ENCODE measurements around the gene APOF.
A peak's percentile ranks its signal among the peaks of the same experiment; 100 is the strongest.

Gene APOF

DNA sequence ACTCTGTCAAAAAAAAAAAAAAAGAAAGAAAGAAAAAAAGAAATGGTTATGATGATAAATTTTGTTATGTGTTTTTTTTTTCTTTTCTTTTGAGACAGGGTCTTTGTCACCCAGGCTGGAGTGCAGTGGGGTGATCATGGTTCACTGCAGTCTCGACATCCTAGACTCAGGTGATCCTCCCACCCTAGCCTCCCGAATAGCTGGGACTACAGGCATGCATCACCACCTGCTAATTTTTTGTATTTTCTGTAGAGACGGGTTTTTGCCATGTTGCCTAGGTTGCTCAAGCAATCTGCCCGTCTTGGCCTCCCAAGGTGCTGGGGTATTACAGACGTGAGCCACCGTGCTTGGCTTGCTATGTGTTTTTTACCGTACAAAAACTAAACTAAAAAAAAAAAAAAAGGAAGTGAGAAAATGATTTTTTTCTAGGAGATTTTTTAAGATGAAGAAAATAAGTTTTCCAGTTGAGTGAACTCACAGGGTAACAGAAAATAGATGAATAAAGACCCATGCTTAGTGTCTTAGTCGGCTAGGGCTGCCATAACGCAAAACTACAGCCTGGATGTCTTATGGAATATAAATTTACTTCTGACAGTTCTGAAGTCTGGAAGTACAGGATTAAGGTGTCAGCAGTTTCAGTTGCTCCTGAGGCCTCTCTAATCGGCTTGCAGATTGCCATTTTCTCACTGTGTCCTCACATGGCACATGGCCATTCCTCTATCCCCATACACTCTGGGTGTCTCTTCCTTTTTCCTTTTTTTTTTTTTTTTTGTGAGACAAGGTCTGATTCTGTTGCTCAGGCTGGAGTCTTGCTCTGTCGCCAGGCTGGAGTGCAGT, 13.2 kb upstream of the APOF start:
- Histone ChIP-seq H3K79me2 (ENCODE audit: control insufficient read depth, low read length) (no peaks in the 10 kb centered on the region), H4K20me1 (ENCODE audit: control insufficient read depth, insufficient read depth, low read depth, low read length) (no peaks in the 10 kb centered on the region), H3K4me2 (ENCODE audit: low read length) (peak overlapping the region; percentile 70), H3K4me1 (ENCODE audit: control insufficient read depth, low read length) (peaks cover 72% of the 10 kb centered on the region), H3K27ac (ENCODE audit: low read depth, low read length) (peak overlapping the region; percentile 96), H3K9me2 (replicated peaks; ENCODE audit: control insufficient read depth, low read length) (no peaks in the 10 kb centered on the region), H3K9me3 (ENCODE audit: control insufficient read depth, insufficient read depth, low read length) (peaks cover 13% of the 10 kb centered on the region; the same call in 1 of the 2 replicates), H3K36me3 (ENCODE audit: control insufficient read depth, low read length) (peaks cover 5% of the 10 kb centered on the region; the same call in 1 of the 2 replicates), H3F3A (ENCODE audit: control insufficient read depth, insufficient read depth) (peaks cover 46% of the 10 kb centered on the region), H3K4me3 (ENCODE audit: low read length) (peak overlapping the region; percentile 56), H3K27me3 (ENCODE audit: control insufficient read depth, low read length) (no peaks in the 10 kb centered on the region)
- TF ChIP-seq EZH2phosphoT487 (IDR thresholded peaks at IDR 0.05; ENCODE audit: borderline replicate concordance, low read length), result no peak
- TF ChIP-seq, protein P1, sequence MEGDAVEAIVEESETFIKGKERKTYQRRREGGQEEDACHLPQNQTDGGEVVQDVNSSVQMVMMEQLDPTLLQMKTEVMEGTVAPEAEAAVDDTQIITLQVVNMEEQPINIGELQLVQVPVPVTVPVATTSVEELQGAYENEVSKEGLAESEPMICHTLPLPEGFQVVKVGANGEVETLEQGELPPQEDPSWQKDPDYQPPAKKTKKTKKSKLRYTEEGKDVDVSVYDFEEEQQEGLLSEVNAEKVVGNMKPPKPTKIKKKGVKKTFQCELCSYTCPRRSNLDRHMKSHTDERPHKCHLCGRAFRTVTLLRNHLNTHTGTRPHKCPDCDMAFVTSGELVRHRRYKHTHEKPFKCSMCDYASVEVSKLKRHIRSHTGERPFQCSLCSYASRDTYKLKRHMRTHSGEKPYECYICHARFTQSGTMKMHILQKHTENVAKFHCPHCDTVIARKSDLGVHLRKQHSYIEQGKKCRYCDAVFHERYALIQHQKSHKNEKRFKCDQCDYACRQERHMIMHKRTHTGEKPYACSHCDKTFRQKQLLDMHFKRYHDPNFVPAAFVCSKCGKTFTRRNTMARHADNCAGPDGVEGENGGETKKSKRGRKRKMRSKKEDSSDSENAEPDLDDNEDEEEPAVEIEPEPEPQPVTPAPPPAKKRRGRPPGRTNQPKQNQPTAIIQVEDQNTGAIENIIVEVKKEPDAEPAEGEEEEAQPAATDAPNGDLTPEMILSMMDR (IDR thresholded peaks at IDR 0.05; ENCODE audit: low read depth, low read length, poor library complexity, severe bottlenecking), result no peak

DNA sequence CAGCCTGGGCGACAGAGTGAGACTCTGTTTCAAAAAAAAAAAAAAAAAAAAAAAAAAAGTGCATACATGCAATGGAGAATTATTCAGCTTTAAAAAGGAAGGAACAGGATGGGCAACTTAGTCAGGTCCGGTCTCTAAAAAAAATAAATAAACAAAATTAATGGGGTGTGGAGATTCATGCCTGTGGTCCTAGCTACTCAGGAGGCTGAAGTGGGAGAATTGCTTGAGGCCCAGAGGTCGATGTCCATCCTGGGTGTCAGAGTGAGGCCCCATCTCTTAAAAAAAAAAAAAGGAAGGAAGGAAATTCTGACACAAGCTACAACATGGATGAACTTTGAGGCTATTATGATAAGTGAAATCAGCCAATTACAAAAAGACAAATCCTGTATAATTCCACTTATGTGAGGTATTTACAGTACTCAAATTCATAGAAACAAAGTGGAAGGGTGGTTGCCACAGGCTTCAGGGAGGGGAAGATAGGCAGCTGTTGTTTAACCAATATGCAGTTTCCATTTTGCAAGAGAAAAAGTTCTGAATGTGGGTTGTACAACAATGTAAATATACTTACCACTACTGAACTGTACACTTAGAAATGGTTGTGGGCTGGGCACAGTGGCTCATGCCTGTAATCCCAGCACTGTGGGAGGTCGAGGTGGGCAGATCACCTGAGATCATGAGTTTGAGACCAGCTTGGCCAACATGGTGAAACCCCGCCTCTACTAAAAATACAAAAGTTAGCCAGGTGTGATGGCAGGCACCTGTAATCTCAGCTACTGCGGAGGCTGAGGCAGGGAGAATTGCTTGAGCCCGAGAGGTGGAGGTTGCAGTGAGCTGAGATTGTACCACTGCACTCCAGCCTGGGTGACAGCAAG, 12.3 kb upstream of the APOF start:
- no peaks in the 10 kb centered on the region for H3K79me2 ChIP-seq (ENCODE audit: control insufficient read depth, low read length)
- H3K4me2 ChIP-seq (ENCODE audit: low read length), result peak overlapping the region; percentile 70
- H3F3A ChIP-seq (ENCODE audit: control insufficient read depth, insufficient read depth), result peaks cover 48% of the 10 kb centered on the region
- H3K27ac ChIP-seq (ENCODE audit: low read depth, low read length), result peak overlapping the region; percentile 96
- peaks cover 13% of the 10 kb centered on the region; the same call in 1 of the 2 replicates for H3K9me3 ChIP-seq (ENCODE audit: control insufficient read depth, insufficient read depth, low read length)
- no peaks in the 10 kb centered on the region for H3K27me3 ChIP-seq (ENCODE audit: control insufficient read depth, low read length)
- no peak for TF ChIP-seq EZH2phosphoT487 (IDR thresholded peaks at IDR 0.05; ENCODE audit: borderline replicate concordance, low read length)
- TF ChIP-seq, protein P1 (IDR thresholded peaks at IDR 0.05; ENCODE audit: low read depth, low read length, poor library complexity, severe bottlenecking), result no peak
- H3K36me3 ChIP-seq (ENCODE audit: control insufficient read depth, low read length), result peaks cover 5% of the 10 kb centered on the region; the same call in 1 of the 2 replicates
- peak overlapping the region; percentile 56 for H3K4me3 ChIP-seq (ENCODE audit: low read length)
- no peaks in the 10 kb centered on the region for H3K9me2 ChIP-seq (replicated peaks; ENCODE audit: control insufficient read depth, low read length)
- no peaks in the 10 kb centered on the region for H4K20me1 ChIP-seq (ENCODE audit: control insufficient read depth, insufficient read depth, low read depth, low read length)
- H3K4me1 ChIP-seq (ENCODE audit: control insufficient read depth, low read length), result peaks cover 65% of the 10 kb centered on the region

DNA sequence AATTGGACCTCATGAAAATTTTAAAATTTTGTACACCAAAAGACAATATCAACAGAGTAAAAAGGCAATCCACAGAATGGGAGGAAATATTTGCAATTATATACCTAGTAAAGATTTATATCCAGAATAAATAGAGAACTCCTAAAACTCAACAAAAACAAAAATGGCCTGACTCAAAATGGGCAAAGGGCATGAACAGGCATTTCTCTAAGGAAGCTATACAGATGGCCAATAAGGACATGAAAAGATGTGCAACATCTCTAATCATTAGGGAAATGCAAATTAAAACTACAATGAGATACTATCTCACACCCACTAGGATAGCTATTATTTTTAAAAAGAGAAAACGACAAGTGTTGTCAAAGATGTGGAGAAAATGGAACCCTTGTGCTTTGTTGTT, 10.9 kb upstream of the APOF start:
- H3K36me3 ChIP-seq (ENCODE audit: control insufficient read depth, low read length), result peaks cover 5% of the 10 kb centered on the region; the same call in 1 of the 2 replicates
- peaks cover 50% of the 10 kb centered on the region for H3F3A ChIP-seq (ENCODE audit: control insufficient read depth, insufficient read depth)
- TF ChIP-seq, protein P1 (IDR thresholded peaks at IDR 0.05; ENCODE audit: low read depth, low read length, poor library complexity, severe bottlenecking), result no peak
- TF ChIP-seq EZH2phosphoT487 (IDR thresholded peaks at IDR 0.05; ENCODE audit: borderline replicate concordance, low read length), result no peak

More for the DNA sequence above, 10.9 kb upstream of the APOF start:
- Histone ChIP-seq H3K27me3 (ENCODE audit: control insufficient read depth, low read length) (no peaks in the 10 kb centered on the region), H3K4me3 (ENCODE audit: low read length) (no peak overlapping the region), H3K79me2 (ENCODE audit: control insufficient read depth, low read length) (no peaks in the 10 kb centered on the region), H3K4me1 (ENCODE audit: control insufficient read depth, low read length) (peaks cover 51% of the 10 kb centered on the region), H3K4me2 (ENCODE audit: low read length) (no peak overlapping the region), H3K9me2 (replicated peaks; ENCODE audit: control insufficient read depth, low read length) (no peaks in the 10 kb centered on the region), H4K20me1 (ENCODE audit: control insufficient read depth, insufficient read depth, low read depth, low read length) (no peaks in the 10 kb centered on the region), H3K27ac (ENCODE audit: low read depth, low read length) (no peak overlapping the region), H3K9me3 (ENCODE audit: control insufficient read depth, insufficient read depth, low read length) (peaks cover 13% of the 10 kb centered on the region; the same call in 1 of the 2 replicates)
